ENCODE measurements around the gene MPPE1.

- TF ChIP-seq CTCF (conservative IDR thresholded peaks at IDR 0.05; ENCODE audit: low read length): no peak
- no peak for TF ChIP-seq EZH2phosphoT487 (IDR thresholded peaks at IDR 0.05; ENCODE audit: borderline replicate concordance, low read depth, low read length)
Measured at GRCh38 chr18:11886577-11887110, 21.5 kb downstream of the MPPE1 start.

Measured in OCI-LY7 (cell line).